Right ventricle myocardium superior (tissue), 1 donor: ENCODE results near the gene CHRD. TPM values are rescaled to one million over a fixed set of nuclear protein-coding genes. Genes with fewer than 3 reads are reported as not detected.
A peak's percentile ranks its signal among the peaks of the same experiment; 100 is the strongest.

Experiments used
- ATAC-seq: fragments of 200-7000 bp; cut with Tn5 transposase; one replicate; pipeline ENCODE4 v1.9.1; 2020; ENCODE audit warnings: mild to moderate bottlenecking; ENCODE audit not compliant: poor library complexity
- DNase-seq: peaks from one replicate; pipeline ENCODE4 v3.0.0-alpha.2; 2020
- intact Hi-C: fragments of 100-400 bp; cut with DNase I; formaldehyde crosslinking; loops from one replicate; pipeline ENCODE4 v1.11.2; 2022
- total RNA-seq: library from RNA; stranded (reverse); fragmentation: NEBNext Ultra II Directional; extraction: Animal tissue kit (Norgen Biotek cat#: 25700); gene quantifications from one replicate; pipeline ENCODE4 v1.2.1, GENCODE V29; 2021
- donor health status: DM: no; HTN: yes; CAD: no; lungs with severe emphysema.

The CHRD gene
- total RNA-seq, 1 donor from 2014 or later: 7.8 TPM

DNA sequence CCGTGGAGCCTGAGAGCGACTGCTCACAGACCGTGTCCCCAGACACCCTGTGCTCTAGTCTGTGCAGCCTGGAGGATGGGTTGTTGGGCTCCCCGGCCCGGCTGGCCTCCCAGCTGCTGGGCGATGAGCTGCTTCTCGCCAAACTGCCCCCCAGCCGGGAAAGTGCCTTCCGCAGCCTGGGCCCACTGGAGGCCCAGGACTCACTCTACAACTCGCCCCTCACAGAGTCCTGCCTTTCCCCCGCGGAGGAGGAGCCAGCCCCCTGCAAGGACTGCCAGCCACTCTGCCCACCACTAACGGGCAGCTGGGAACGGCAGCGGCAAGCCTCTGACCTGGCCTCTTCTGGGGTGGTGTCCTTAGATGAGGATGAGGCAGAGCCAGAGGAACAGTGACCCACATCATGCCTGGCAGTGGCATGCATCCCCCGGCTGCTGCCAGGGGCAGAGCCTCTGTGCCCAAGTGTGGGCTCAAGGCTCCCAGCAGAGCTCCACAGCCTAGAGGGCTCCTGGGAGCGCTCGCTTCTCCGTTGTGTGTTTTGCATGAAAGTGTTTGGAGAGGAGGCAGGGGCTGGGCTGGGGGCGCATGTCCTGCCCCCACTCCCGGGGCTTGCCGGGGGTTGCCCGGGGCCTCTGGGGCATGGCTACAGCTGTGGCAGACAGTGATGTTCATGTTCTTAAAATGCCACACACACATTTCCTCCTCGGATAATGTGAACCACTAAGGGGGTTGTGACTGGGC, 35.1 kb upstream of the CHRD start:
- DNase-seq: no peak
- intact Hi-C loops: no loop called here
- no peak for ATAC-seq

- intact Hi-C loops: no loop called here
- DNase-seq: peak; percentile 73
- peak; percentile 83 for ATAC-seq
These were observed 34.3 kb upstream of the CHRD start for GRCh38 chr3:184345317-184346144.

DNA sequence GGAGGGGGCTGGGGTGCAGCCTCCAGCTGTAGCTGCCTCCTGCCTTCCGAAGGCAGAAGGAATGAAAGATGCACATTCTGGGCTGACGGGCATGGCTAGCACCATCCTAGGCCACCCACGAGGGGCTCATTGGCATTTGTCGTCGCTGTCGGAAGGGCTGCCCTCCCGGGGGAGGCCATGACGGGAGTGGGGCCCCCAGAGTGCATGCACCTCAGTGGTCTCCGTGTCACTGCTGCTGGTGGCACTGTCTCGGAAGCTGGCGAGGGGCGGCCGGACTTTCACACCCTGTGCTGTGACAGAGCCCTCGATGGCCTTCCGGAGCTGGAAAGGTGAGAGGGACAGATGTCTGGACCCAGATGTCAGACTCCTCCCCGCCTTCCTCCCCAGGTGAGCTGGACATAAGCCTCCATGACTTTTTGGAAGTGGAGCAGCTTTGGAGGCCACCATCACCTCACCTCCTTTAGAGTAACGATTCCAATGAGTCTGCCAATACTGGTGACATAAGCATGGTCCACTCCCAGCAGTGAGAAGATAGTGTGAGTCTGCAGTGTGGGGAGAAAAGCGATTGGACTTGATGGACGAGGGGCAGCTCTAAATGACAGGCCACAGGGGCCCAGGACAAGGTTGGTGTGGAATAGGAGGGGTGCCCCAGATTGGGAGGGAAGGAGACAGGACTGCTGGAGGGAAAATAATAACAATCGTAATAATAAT, 33.2 kb upstream of the CHRD start:
- no peak for ATAC-seq
- DNase-seq: no peak
- intact Hi-C loops: no loop called here

DNA sequence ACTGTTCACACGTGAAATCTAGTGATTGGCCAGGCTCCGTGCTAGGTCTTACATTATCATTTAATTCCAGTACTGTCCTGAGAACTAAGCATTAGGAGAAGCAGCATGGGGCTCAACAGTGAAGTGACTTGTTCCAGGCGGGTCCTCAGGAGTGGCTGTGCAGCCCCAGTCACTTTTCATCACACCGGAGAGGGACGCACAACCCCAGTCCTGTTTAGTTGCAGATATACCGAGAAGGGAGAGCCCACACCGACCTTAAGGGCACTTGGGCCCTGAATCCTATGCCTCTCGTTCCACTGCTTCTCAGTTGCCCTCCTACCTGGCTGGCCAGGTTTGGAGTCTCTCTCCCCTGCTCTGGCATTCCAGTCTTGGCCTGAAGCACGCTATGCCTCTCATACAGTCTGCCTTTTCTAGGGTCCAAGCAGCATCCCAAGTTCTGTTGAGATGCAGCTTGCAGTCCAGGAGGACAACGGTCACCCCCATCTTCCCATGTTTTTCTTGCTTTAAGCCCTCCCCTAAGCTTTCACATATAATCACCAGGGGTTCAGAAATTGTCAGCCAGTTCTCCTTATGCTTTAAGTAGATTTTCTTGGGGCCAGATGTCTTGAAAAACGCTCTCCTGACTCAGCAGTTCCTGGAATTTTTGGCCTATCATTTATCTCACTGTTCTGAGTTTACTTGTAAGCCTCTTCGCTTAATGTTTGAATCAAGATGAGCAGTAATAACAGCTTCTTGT, 32.4 kb upstream of the CHRD start:
- DNase-seq (no peak), ATAC-seq (no peak)
- intact Hi-C loops: no loop called here

GRCh38 chr3:184348057-184348382, 31.8 kb upstream of the CHRD start:
- no peak for DNase-seq
- no peak for ATAC-seq
- intact Hi-C loops: no loop called here

DNA sequence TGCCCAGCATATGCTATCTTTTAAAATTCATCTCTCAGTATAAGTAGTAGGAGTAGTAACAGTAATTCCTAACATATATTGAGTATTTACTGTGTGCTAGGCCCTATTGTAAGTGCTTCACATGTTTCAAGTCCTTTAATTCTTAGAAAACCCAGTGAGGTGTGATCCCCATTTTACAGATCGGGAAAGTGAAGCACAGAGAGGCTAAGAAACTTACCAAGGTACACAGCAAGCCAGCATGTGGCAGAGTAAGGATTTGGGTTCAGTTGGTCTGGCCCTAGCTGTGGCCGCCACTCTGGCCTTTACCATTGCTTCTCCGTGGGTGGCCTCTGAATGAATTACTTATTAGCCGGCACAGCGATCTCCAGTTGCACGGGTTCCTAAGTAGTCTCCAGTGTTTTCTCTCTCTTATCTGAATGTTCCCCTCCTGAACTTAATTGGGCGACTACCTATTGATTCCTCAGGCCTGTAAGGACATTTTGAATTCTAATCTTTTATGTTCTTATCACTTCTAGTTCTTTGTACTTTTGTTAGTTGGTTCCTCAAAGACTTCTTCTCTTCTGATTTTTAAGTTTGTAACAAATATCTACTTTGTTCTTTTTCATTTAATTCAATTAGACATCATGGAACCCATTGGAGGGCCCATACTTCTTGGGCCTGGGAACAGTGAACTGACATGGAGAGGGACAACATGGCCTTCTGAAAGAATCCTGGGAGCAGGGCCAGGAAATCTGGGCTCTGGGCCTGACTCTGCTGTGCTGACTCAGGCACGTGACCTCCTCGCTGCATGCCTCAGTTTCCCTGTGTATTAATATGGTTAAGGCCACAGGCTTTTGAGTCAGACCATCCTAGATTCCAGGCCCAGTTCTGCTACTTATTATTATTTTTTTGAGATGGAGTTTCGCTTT, 30.0 kb upstream of the CHRD start:
- DNase-seq (no peak), ATAC-seq (no peak)
- intact Hi-C loops: no loop called here

- intact Hi-C loops: no loop called here
- DNase-seq (no peak), ATAC-seq (no peak)
These were observed 29.2 kb upstream of the CHRD start for GRCh38 chr3:184350618-184351017.

DNA sequence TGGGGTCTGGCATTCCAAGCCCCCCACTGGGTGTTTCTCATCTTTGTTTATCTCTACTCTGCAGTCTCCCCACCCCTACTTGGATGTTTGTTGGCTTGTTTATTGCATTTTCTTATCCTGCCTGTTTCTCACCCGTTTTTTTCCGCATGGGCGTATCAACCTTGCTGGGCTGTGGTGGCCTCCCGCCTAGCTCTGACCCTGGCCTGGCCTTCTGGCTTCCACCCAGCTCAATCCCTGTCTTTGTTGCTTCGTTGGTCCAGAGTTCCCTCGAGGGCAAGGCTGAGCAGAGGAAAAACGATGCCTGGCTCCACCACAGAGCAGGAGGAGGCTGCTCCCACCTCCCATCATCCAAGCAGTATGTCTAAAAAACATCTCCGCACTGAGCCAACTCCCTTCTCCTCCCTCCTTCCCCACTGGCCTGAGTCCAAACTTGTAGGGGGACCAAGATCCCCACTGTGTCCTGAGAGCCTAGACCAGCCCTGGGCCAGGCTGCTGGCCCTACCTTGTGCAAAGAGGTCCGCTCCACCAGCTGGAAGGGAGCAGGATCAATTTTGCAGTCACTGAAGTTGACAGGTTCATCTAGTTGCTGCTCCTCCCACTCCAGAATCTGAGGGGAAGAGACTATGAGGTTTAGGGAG, 28.2 kb upstream of the CHRD start:
- ATAC-seq (no peak), DNase-seq (no peak)
- intact Hi-C loops: no loop called here

DNA sequence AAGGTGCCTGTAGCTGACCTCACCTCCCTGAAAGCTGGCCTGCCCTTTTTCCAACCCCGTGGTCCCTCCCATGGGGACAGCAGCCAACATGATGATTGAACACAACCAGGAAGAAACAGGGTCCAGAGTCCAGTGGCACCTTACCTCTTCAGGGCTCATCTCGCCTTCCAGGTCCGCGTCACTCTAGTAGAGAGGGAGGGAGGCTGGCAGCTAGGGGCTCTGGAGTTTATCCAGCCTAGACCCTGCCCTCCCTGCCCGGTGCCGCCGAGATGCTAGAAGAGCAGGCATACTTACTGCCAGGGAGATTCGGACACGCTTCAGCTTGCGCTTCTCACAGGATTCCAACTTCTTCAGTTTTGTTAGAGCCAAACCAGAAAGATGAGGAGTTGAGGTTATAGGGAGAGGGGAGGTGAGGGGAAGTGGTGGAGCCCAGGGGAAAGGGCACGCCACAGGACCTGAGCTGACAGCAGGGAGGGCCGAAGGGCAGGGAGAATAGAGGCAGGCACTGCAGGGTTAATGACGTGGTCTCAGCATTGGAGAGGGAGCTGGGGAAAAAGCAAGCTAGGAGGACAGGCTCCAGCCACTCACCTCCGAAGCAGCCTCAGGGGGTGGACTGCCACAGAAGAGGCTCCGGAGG, 27.6 kb upstream of the CHRD start:
- ATAC-seq (peak; percentile 9), DNase-seq (no peak)
- intact Hi-C loops: no loop called here

- ATAC-seq: no peak
- intact Hi-C loops: no loop called here
- DNase-seq: no peak
These were observed 26.8 kb upstream of the CHRD start for GRCh38 chr3:184352897-184353545.

DNA sequence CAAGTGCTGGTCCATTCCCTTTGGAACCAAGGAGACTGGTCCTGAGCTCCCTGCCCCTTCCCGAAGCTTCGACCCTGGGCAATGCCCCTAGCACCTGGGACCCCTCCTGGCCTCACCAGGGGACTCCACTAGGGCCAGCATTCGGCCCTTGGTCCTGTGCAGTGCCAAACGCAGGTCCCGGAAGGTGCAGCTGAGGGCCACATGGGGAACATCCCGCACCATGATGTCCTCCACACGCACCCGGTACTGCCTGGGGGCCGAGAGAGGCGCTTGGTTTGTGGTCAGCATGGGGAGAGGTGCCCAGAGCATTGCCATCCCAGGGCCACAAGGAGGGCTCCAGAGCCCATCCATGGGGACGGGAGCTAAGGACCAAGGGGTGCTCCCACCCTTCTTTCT, 26.3 kb upstream of the CHRD start:
- ATAC-seq (no peak), DNase-seq (no peak)
- intact Hi-C loops: no loop called here

DNA sequence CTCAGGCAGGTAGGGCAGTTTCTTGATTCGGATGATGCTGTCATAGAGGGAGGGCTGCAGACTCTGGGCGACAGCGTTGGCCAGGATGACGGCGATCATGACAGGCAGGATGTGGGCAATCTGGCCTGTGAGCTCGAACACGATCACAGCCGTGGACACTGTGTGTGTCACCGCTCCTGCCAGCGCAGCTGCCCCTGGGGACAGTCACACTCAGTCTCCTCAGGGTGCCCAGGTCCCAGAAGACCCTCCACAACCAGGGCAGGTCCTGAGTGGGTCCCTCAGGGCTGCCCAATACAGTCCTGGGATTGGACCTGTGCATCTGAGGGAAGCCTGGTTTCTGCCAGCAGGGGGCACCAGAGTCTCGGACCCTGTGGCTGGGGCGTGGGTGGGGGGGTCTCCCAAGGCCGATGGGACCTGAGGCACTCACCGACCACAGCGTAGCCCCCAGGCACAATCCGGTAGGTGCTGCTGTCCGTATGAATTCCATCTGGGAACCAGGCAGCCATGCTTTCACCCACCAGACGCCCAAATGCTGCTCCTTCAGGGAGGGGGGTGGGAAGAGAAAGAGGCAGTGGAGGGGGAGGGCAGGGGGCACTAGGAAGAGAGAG, 25.6 kb upstream of the CHRD start:
- intact Hi-C loops: no loop called here

GRCh38 chr3:184354754-184355153, 25.1 kb upstream of the CHRD start:
- no peak for ATAC-seq
- no peak for DNase-seq
- intact Hi-C loops: no loop called here

More for the DNA sequence above, 25.6 kb upstream of the CHRD start:
- ATAC-seq (peak; percentile 38), DNase-seq (peak; percentile 77)

DNA sequence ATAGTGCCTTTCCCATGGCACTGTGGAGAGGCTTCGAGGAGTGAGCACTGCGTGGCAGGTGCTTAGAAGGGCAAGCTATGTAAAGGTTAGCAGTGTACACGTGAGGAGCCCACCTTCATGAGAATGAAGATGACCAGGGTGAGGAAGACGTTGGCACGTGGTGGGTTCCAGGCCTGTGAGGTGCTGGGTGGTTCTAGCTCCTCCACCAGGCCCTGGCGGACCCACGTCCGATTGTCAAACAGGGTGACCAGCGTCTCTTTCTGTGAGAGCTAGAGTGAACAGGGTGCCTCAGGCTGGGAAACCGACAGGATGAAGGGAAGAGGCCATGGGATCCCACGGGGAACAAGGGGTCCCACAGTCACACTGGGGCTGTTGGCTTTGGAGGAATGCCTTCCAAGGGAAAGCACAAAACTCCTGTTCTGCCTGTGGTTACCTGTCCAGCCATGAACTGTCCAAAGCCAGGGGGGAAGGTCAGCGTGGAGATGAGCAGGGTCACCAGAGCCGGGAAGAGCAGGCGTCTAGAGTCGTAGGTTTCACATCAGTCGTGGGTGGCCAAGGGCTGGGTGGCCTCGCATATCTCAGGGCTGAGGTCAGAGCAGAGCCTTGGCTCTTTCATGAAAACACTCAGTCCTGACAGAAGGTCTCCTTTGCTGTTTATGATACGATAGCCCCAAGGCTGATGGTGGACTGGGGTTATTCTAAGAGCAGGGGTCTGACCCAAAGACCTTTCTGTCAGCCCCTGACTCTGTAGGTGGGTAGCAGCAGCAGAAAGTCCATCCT, 24.4 kb upstream of the CHRD start:
- intact Hi-C loops: no loop called here
- DNase-seq: no peak
- no peak for ATAC-seq

- intact Hi-C loops: no loop called here
- ATAC-seq: no peak
- no peak for DNase-seq
These were observed 22.4 kb upstream of the CHRD start for GRCh38 chr3:184357248-184358123.
